ENCODE measurements around the gene WSCD1.

GRCh38 chr17:6071528-6072065, 1.4 kb downstream of the WSCD1 start:
- TF ChIP-seq EZH2 (IDR thresholded peaks at IDR 0.05; ENCODE audit: borderline replicate concordance, low read depth, low read length, severe bottlenecking): no peak
- TF ChIP-seq CTCF (IDR thresholded peaks at IDR 0.05; ENCODE audit: extremely low read depth in 1 of 2, insufficient read depth in 1 of 2, low read depth in 1 of 2, low read length in 2 of 2): no peak
- no peak for TF ChIP-seq POLR2A (IDR thresholded peaks at IDR 0.05; ENCODE audit: low read depth, low read length)
- TF ChIP-seq MYC (IDR thresholded peaks at IDR 0.05; ENCODE audit: low read depth, low read length): no peak
- no peak for TF ChIP-seq GATA2 (IDR thresholded peaks at IDR 0.05; ENCODE audit: insufficient read depth, insufficient read length, low read depth, low read length)
- no peak for TF ChIP-seq POLR2AphosphoS5 (IDR thresholded peaks at IDR 0.05; ENCODE audit: insufficient read depth, low read depth, low read length)
- no peak for TF ChIP-seq MAX (IDR thresholded peaks at IDR 0.05; ENCODE audit: insufficient read depth, insufficient read length)
- TF ChIP-seq JUN (IDR thresholded peaks at IDR 0.05; ENCODE audit: borderline replicate concordance, insufficient read depth, insufficient read length, low read depth): no peak

All from endothelial cell of umbilical vein (primary cell).